HEK293 (cell line): ENCODE results near the gene OBP2B.

Source experiments
- CTCF ChIA-PET: fragments of 350-600 bp; formaldehyde crosslinking; extraction: SDS; loops from one replicate; lab custom pipeline; 2021; ENCODE audit warnings: antibody characterized with exemption; lab: Yijun Ruan, JAX
- POLR2A ChIA-PET: fragments of 300-600 bp; formaldehyde crosslinking; extraction: SDS; loops from one replicate; lab custom pipeline; 2020; ENCODE audit warnings: antibody characterized with exemption, inconsistent platforms; lab: Yijun Ruan, JAX
- H3K27ac ChIP-seq: fragments of 200-500 bp; sonication (Bioruptor generic); 2 replicates; pipeline ENCODE4 v1.5.1; 2014; ENCODE audit warnings: low read depth, low read length, control low read depth, inconsistent platforms; ENCODE audit errors: extremely low read depth
- H3K36me3 ChIP-seq, 2 experiments: fragments of 200-500 bp in 1 of 2; sonication (Bioruptor generic) in 1 of 2; 1 replicate in 1 of 2; 2 replicates in 1 of 2; pipeline ENCODE4 v1.5.1; 2014 to 2017; ENCODE audit warnings: inconsistent platforms in 2 of 2, low read length in 2 of 2; ENCODE audit not compliant: control insufficient read depth in 2 of 2, insufficient read depth in 1 of 2
- H3K4me1 ChIP-seq: fragments of 200-500 bp; sonication (Bioruptor generic); 2 replicates; pipeline ENCODE4 v1.5.1; 2014; ENCODE audit warnings: mild to moderate bottlenecking, low read length, inconsistent platforms; ENCODE audit not compliant: control insufficient read depth, insufficient read depth
- H3K4me3 ChIP-seq: 2 replicates; pipeline ENCODE4 v1.5.1; 2011; ENCODE audit warnings: low read depth, mild to moderate bottlenecking, control low read depth, low read length, moderate library complexity
- H3K9me3 ChIP-seq: fragments of 200-500 bp; sonication (Bioruptor generic); 2 replicates; pipeline ENCODE4 v1.5.1; 2014; ENCODE audit warnings: low read depth, low read length, inconsistent platforms; ENCODE audit not compliant: control insufficient read depth, insufficient read depth
- CTCF ChIP-seq: fragments of 450-650 bp; formaldehyde crosslinking; IDR thresholded peaks from 2 replicates; pipeline ENCODE4 v1.5.1; 2016; ENCODE audit warnings: missing biosample characterization, missing genetic modification characterization
- EGR2 ChIP-seq: fragments of 450-650 bp; formaldehyde crosslinking; IDR thresholded peaks from 2 replicates; pipeline ENCODE4 v1.5.1; 2016; ENCODE audit warnings: low read depth, missing biosample characterization, missing genetic modification characterization
- ELK4 ChIP-seq: IDR thresholded peaks from 2 replicates; pipeline ENCODE4 v1.6.1; 2011; ENCODE audit warnings: mild to moderate bottlenecking, low read depth, low read length, borderline replicate concordance
- FEZF1 ChIP-seq: fragments of 450-650 bp; formaldehyde crosslinking; IDR thresholded peaks from 2 replicates; pipeline ENCODE4 v1.5.1; 2016; ENCODE audit warnings: missing biosample characterization, missing genetic modification characterization
- HOXC10 ChIP-seq: sonication (generic); formaldehyde crosslinking; IDR thresholded peaks from 2 replicates; pipeline ENCODE4 v1.8.1; 2023; ENCODE audit warnings: mild to moderate bottlenecking, missing genetic modification reagents
- HOXD13 ChIP-seq: sonication (generic); formaldehyde crosslinking; IDR thresholded peaks from 2 replicates; pipeline ENCODE4 v1.8.0; 2022; ENCODE audit warnings: missing genetic modification reagents, borderline replicate concordance
- PRDM4 ChIP-seq: fragments of 450-650 bp; formaldehyde crosslinking; IDR thresholded peaks from 2 replicates; pipeline ENCODE4 v1.5.1; 2017; ENCODE audit warnings: missing biosample characterization, missing genetic modification characterization
- SCRT1 ChIP-seq: fragments of 450-650 bp; formaldehyde crosslinking; IDR thresholded peaks from 2 replicates; pipeline ENCODE4 v1.5.1; 2016; ENCODE audit warnings: missing biosample characterization, missing genetic modification characterization, borderline replicate concordance
- SCRT2 ChIP-seq: fragments of 450-650 bp; formaldehyde crosslinking; IDR thresholded peaks from 2 replicates; pipeline ENCODE4 v1.5.1; 2016; ENCODE audit warnings: missing biosample characterization, missing genetic modification characterization
- SP7 ChIP-seq: fragments of 450-650 bp; formaldehyde crosslinking; IDR thresholded peaks from 2 replicates; pipeline ENCODE4 v1.5.1; 2016; ENCODE audit warnings: missing biosample characterization, missing genetic modification characterization
- ZBTB17 ChIP-seq: fragments of 450-650 bp; formaldehyde crosslinking; IDR thresholded peaks from 2 replicates; pipeline ENCODE4 v1.5.1; 2016; ENCODE audit warnings: missing biosample characterization, missing genetic modification characterization
- ZBTB7A ChIP-seq: fragments of 450-650 bp; formaldehyde crosslinking; IDR thresholded peaks from 2 replicates; pipeline ENCODE4 v1.5.1; 2016; ENCODE audit warnings: low read depth, missing biosample characterization, missing genetic modification characterization
- ZNF138 ChIP-seq: fragments of 450-650 bp; formaldehyde crosslinking; IDR thresholded peaks from 2 replicates; pipeline ENCODE4 v1.5.1; 2016; ENCODE audit warnings: missing biosample characterization, missing genetic modification characterization, borderline replicate concordance
- ZNF211 ChIP-seq: fragments of 450-650 bp; formaldehyde crosslinking; IDR thresholded peaks from 2 replicates; pipeline ENCODE4 v1.5.1; 2016; ENCODE audit warnings: low read depth, missing biosample characterization, missing genetic modification characterization
- ZNF311 ChIP-seq: fragments of 450-650 bp; formaldehyde crosslinking; IDR thresholded peaks from 2 replicates; pipeline ENCODE4 v1.5.1; 2017; ENCODE audit warnings: missing biosample characterization, missing genetic modification characterization, borderline replicate concordance
- ZNF341 ChIP-seq: fragments of 450-650 bp; formaldehyde crosslinking; IDR thresholded peaks from 2 replicates; pipeline ENCODE4; 2016; ENCODE audit warnings: low read depth, missing biosample characterization, missing genetic modification characterization
- ZNF426 ChIP-seq: fragments of 450-650 bp; formaldehyde crosslinking; IDR thresholded peaks from 2 replicates; pipeline ENCODE4 v1.5.1; 2017; ENCODE audit warnings: missing biosample characterization, missing genetic modification characterization, mild to moderate bottlenecking, inconsistent platforms, moderate library complexity
- ZNF501 ChIP-seq: fragments of 450-650 bp; formaldehyde crosslinking; IDR thresholded peaks from 2 replicates; pipeline ENCODE4 v1.5.1; 2016; ENCODE audit warnings: missing biosample characterization, missing genetic modification characterization
- ZNF544 ChIP-seq: fragments of 450-650 bp; formaldehyde crosslinking; IDR thresholded peaks from 2 replicates; pipeline ENCODE4 v1.5.0; 2017; ENCODE audit warnings: missing biosample characterization, missing genetic modification characterization
- ZNF629 ChIP-seq: fragments of 450-650 bp; formaldehyde crosslinking; IDR thresholded peaks from 2 replicates; pipeline ENCODE4 v1.5.1; 2017; ENCODE audit warnings: missing biosample characterization, missing genetic modification characterization
- ZNF654 ChIP-seq: fragments of 450-650 bp; formaldehyde crosslinking; IDR thresholded peaks from 2 replicates; pipeline ENCODE4 v1.5.1; 2016; ENCODE audit warnings: low read depth, missing biosample characterization, missing genetic modification characterization
- ZNF670 ChIP-seq: fragments of 450-650 bp; formaldehyde crosslinking; IDR thresholded peaks from 2 replicates; pipeline ENCODE4 v1.5.1; 2016; ENCODE audit warnings: missing biosample characterization, missing genetic modification characterization, low read depth
- ZNF785 ChIP-seq: fragments of 450-650 bp; formaldehyde crosslinking; IDR thresholded peaks from 2 replicates; pipeline ENCODE4 v1.5.1; 2016; ENCODE audit warnings: missing biosample characterization, missing genetic modification characterization
- ZSCAN30 ChIP-seq: fragments of 450-650 bp; IDR thresholded peaks from 2 replicates; pipeline ENCODE4 v1.5.1; 2018; ENCODE audit warnings: missing biosample characterization, mild to moderate bottlenecking, missing genetic modification characterization, moderate library complexity
- ZSCAN5A ChIP-seq: fragments of 450-650 bp; formaldehyde crosslinking; IDR thresholded peaks from 2 replicates; pipeline ENCODE4 v1.5.1; 2016; ENCODE audit warnings: missing biosample characterization, missing genetic modification characterization

The OBP2B gene

GRCh38 chr9:133160742-133161546 is 48.1 kb downstream of the OBP2B start:
- Histone ChIP-seq H3K36me3 (no peaks in the 10 kb centered on the region), H3K4me3 (no peak overlapping the region), H3K4me1 (no peaks in the 10 kb centered on the region), H3K9me3 (no peaks in the 10 kb centered on the region), H3K27ac (no peak overlapping the region)
- ChIA-PET CTCF (interaction anchor here (0.7 to 2.8 kb wide), 11 partner anchors 9 to 264 kb away, joined by 3 to 19 read pairs (median 4); no protein-coding TSS in a partner anchor), POLR2A (no interaction called here)
- TF ChIP-seq ZNF544 (no peak), ZNF785 (tag by site-specific recombination) (peak; percentile 85; the same call in 1 of the 2 replicates), ZBTB7A (tag by site-specific recombination) (no peak), SCRT1 (tag by site-specific recombination) (peak; percentile 90), FEZF1 (tag by site-specific recombination) (peak; percentile 61), SP7 (tag by site-specific recombination) (0 out of 2 replicates have a peak, but pooled peaks have one; percentile 27), ZNF341 (peak; percentile 21; the same call in 1 of the 2 replicates), ZBTB17 (tag by site-specific recombination) (peak; percentile 76), CTCF (tag by site-specific recombination) (peak; percentile 59; the same call in 1 of the 2 replicates), ZNF654 (tag by site-specific recombination) (0 out of 2 replicates have a peak, but pooled peaks have one; percentile 7), EGR2 (no peak), PRDM4 (tag by site-specific recombination) (no peak), ZSCAN30 (tag by site-specific recombination) (0 out of 2 replicates have a peak, but pooled peaks have one; percentile 40), SCRT2 (peak; percentile 95), ZNF211 (tag by site-specific recombination) (no peak), ELK4 (no peak), HOXD13 (CRISPR knock-in tag) (no peak)

GRCh38 chr9:133158695-133159094 is 50.4 kb downstream of the OBP2B start:
- Histone ChIP-seq H3K36me3 (no peaks in the 10 kb centered on the region), H3K4me1 (no peaks in the 10 kb centered on the region), H3K4me3 (no peak overlapping the region), H3K9me3 (no peaks in the 10 kb centered on the region)
- CTCF ChIA-PET: interaction anchor here (0.6 to 5.9 kb wide), 10 partner anchors 9 to 181 kb away, joined by 3 to 42 read pairs (median 6); no protein-coding TSS in a partner anchor
- no peak for TF ChIP-seq ZNF426 (tag by site-specific recombination)
- no peak for TF ChIP-seq ZNF629
- TF ChIP-seq PRDM4 (tag by site-specific recombination): no peak
- no peak for TF ChIP-seq ZNF138 (tag by site-specific recombination)
- TF ChIP-seq ZNF670 (tag by site-specific recombination): no peak
- TF ChIP-seq ZNF311: no peak
- no peak for TF ChIP-seq ZSCAN5A
- no peak for TF ChIP-seq ZNF544
- no peak for TF ChIP-seq ZNF654 (tag by site-specific recombination)
- no peak for TF ChIP-seq ZNF501 (tag by site-specific recombination)
- TF ChIP-seq HOXC10 (CRISPR knock-in tag): no peak
- TF ChIP-seq, all 188 proteins: peak for 0
- H3K27ac ChIP-seq: no peak overlapping the region
- POLR2A ChIA-PET: interaction anchor here (0.9 to 2.2 kb wide), 3 partner anchors 9 to 128 kb away, joined by 3 to 5 read pairs (median 4); partner anchors contain the start of gene GTF3C5
